ENCODE results near the gene LRP5. TPM values are rescaled to one million over a fixed set of nuclear protein-coding genes. Genes with fewer than 3 reads are reported as not detected.

Gene LRP5
- total RNA-seq = 42.5 TPM

- H3K4me1 ChIP-seq = peaks cover 38% of the 10 kb centered on the region
- H3K4me3 ChIP-seq = peak within 1 kb of the TSS; percentile 59 to 66
- intact Hi-C loops (cut with DNase I) = no loop called here
- no peaks in the 10 kb centered on the region for H3K9me3 ChIP-seq
- TF ChIP-seq POLR2A (IDR thresholded peaks at IDR 0.05) (no peak), CTCF (IDR thresholded peaks at IDR 0.05) (no peak), POLR2AphosphoS5 (IDR thresholded peaks at IDR 0.05; ENCODE audit: insufficient read depth in 1 of 2, low read depth in 1 of 2) (no peak)
- no peaks in the 10 kb centered on the region for H3K36me3 ChIP-seq
- H3K27me3 ChIP-seq = no peaks in the 10 kb centered on the region
- no peak for DNase-seq (ENCODE audit: extremely low spot score in 2 of 2)
- peak within 1 kb of the TSS; percentile 63 for H3K27ac ChIP-seq
Observed at GRCh38 chr11:68312117-68312779, at the start of gene LRP5. Gene LRP5 (plus strand): TSS chr11:68312591. CDS start chr11:68312715, 124 bp downstream.

- no peaks in the 10 kb centered on the region for H3K9me3 ChIP-seq
- no peak for TF ChIP-seq POLR2AphosphoS5 (IDR thresholded peaks at IDR 0.05; ENCODE audit: insufficient read depth in 1 of 2, low read depth in 1 of 2)
- TF ChIP-seq POLR2A (IDR thresholded peaks at IDR 0.05) = no peak
- no peak for TF ChIP-seq CTCF (IDR thresholded peaks at IDR 0.05)
- H3K27ac ChIP-seq = no peak overlapping the region
- no peaks in the 10 kb centered on the region for H3K27me3 ChIP-seq
- peak in 1 of 2 donors; percentile 49 for DNase-seq (ENCODE audit: extremely low spot score in 2 of 2)
- intact Hi-C loops (cut with DNase I) = no loop called here
- H3K4me3 ChIP-seq = no peak overlapping the region
- H3K36me3 ChIP-seq = peaks cover 0 to 57% of the 10 kb centered on the region in 2 donors
- H3K4me1 ChIP-seq = peaks cover 7% of the 10 kb centered on the region
Observed at GRCh38 chr11:68263444-68264035, 48.9 kb upstream of the LRP5 start.

- TF ChIP-seq CTCF (IDR thresholded peaks at IDR 0.05) (no peak), POLR2A (IDR thresholded peaks at IDR 0.05) (no peak), POLR2AphosphoS5 (IDR thresholded peaks at IDR 0.05; ENCODE audit: insufficient read depth in 1 of 2, low read depth in 1 of 2) (no peak)
- Histone ChIP-seq H3K4me1 (peaks cover 13% of the 10 kb centered on the region), H3K27me3 (no peaks in the 10 kb centered on the region), H3K4me3 (no peak overlapping the region), H3K9me3 (no peaks in the 10 kb centered on the region), H3K27ac (no peak overlapping the region), H3K36me3 (peaks cover 0 to 57% of the 10 kb centered on the region in 2 donors)
- intact Hi-C loops (cut with DNase I) = no loop called here
- DNase-seq (ENCODE audit: extremely low spot score in 2 of 2) = peak in 1 of 2 donors; percentile 25
Observed at GRCh38 chr11:68264244-68264643, 48.1 kb upstream of the LRP5 start.

GRCh38 chr11:68264741-68265540, 47.5 kb upstream of the LRP5 start:
- no peaks in the 10 kb centered on the region for H3K27me3 ChIP-seq
- no peak overlapping the region for H3K4me3 ChIP-seq
- TF ChIP-seq POLR2AphosphoS5 (IDR thresholded peaks at IDR 0.05; ENCODE audit: insufficient read depth in 1 of 2, low read depth in 1 of 2) (no peak), CTCF (IDR thresholded peaks at IDR 0.05) (no peak), POLR2A (IDR thresholded peaks at IDR 0.05) (no peak)
- intact Hi-C loops (cut with DNase I) = no loop called here
- H3K36me3 ChIP-seq = peaks cover 0 to 57% of the 10 kb centered on the region in 2 donors
- peaks cover 20% of the 10 kb centered on the region for H3K4me1 ChIP-seq
- DNase-seq (ENCODE audit: extremely low spot score in 2 of 2) = no peak
- no peak overlapping the region for H3K27ac ChIP-seq
- H3K9me3 ChIP-seq = no peaks in the 10 kb centered on the region

Measured in vagina (tissue), 2 donors.